Measurements from ENCODE around the gene MMP17. TPM values are rescaled to one million over a fixed set of nuclear protein-coding genes. Genes with fewer than 3 reads are reported as not detected.

Gene MMP17
- total RNA-seq, 1 donor from 2014 or later: 5.2 TPM

DNA sequence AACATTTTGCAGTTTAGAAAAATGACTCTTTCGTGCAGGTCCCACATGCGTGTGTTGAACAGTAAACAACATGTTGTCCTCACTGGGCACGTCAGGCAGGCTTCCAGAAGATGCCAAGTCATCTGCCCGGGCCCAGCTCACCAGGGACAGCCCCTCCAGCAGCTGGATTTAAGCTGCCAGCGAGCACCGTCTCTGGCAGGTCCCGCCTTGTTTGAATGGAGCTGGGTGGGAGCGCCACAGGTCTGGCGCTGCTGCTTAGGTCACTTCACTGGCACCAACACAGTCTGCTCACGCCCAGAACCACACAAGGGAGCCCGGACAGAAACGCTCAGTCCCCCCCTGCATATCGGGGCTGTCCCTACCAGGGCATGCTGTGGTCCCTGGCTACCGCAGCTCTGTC lies 33.1 kb upstream of the MMP17 start:
- H3K4me3 ChIP-seq: no peak overlapping the region
- peaks cover 9% of the 10 kb centered on the region for H3K4me1 ChIP-seq
- TF ChIP-seq, protein P1, sequence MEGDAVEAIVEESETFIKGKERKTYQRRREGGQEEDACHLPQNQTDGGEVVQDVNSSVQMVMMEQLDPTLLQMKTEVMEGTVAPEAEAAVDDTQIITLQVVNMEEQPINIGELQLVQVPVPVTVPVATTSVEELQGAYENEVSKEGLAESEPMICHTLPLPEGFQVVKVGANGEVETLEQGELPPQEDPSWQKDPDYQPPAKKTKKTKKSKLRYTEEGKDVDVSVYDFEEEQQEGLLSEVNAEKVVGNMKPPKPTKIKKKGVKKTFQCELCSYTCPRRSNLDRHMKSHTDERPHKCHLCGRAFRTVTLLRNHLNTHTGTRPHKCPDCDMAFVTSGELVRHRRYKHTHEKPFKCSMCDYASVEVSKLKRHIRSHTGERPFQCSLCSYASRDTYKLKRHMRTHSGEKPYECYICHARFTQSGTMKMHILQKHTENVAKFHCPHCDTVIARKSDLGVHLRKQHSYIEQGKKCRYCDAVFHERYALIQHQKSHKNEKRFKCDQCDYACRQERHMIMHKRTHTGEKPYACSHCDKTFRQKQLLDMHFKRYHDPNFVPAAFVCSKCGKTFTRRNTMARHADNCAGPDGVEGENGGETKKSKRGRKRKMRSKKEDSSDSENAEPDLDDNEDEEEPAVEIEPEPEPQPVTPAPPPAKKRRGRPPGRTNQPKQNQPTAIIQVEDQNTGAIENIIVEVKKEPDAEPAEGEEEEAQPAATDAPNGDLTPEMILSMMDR (IDR thresholded peaks at IDR 0.05): no peak
- TF ChIP-seq POLR2AphosphoS5 (IDR thresholded peaks at IDR 0.05; ENCODE audit: insufficient read depth in 1 of 2, low read depth in 1 of 2) (no peak), POLR2A (IDR thresholded peaks at IDR 0.05) (no peak)
- H3K27ac ChIP-seq: no peak overlapping the region
- H3K9me3 ChIP-seq: no peaks in the 10 kb centered on the region
- intact Hi-C loops (cut with DNase I): no loop called here
- DNase-seq (ENCODE audit: extremely low spot score in 2 of 2): no peak
- H3K27me3 ChIP-seq: no peaks in the 10 kb centered on the region
- peaks cover 0 to 49% of the 10 kb centered on the region in 2 donors for H3K36me3 ChIP-seq

DNA sequence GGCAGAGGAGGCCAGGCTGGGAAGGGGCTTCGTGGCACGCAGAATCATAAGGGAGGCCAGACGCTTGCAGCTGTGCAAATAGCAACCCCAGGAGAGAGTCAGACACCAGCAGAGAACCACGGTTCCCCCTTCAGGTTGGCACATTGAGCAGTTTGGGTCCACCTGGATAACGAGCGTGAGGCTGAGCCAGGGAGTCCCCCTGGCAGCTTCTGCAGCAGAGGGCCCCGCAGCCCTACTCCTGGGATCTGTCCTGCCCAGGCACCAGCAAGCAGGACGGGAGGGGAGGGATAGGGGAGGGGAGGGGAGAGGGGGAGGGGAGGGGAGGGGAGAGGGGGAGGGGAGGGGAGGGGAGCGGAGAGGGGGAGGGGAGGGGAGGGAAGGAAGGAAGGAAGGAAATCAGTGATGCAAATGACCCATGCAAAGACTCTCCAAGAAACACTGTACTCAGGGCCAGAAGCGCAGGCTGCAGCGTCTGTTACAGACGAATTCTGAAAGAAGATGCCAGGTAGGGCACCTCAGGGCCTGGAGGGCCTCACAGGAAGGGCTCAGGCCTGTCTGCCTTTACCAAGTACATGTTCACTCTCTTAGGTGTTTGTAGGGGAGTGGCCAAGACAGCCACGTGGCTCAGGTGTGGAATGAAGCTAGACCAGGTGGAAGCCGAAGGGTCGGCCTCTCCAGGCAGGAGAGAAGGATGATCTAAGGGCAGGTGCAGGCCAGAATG lies 32.3 kb upstream of the MMP17 start:
- H3K36me3 ChIP-seq: peaks cover 0 to 49% of the 10 kb centered on the region in 2 donors

DNA sequence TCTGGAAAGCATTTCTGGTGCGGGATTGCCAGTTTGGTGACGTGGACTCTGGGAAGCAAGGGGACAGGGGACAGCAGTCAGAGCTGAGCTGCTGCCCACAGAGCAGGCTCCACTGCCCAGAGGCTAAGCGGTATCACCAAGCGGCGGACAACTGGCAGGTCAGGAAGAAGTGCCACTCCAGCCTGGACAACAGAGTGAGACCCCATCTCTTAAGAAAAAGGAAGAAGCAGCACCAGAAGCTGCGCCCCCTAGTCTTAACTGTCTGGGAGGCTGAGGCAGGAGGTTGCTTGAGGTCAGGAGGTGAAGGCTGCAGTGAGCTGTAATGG lies 31.8 kb upstream of the MMP17 start:
- Histone ChIP-seq H3K9me3 (no peaks in the 10 kb centered on the region), H3K36me3 (peaks cover 0 to 44% of the 10 kb centered on the region in 2 donors), H3K4me3 (no peak overlapping the region), H3K4me1 (peaks cover 9% of the 10 kb centered on the region), H3K27ac (no peak overlapping the region), H3K27me3 (no peaks in the 10 kb centered on the region)
- DNase-seq (ENCODE audit: extremely low spot score in 2 of 2): no peak
- TF ChIP-seq POLR2A (IDR thresholded peaks at IDR 0.05) (no peak), POLR2AphosphoS5 (IDR thresholded peaks at IDR 0.05; ENCODE audit: insufficient read depth in 1 of 2, low read depth in 1 of 2) (no peak)
- TF ChIP-seq, protein P1 (IDR thresholded peaks at IDR 0.05): no peak
- intact Hi-C loops (cut with DNase I): no loop called here

More for the DNA sequence above, 32.3 kb upstream of the MMP17 start:
- intact Hi-C loops (cut with DNase I): no loop called here
- no peak for TF ChIP-seq POLR2AphosphoS5 (IDR thresholded peaks at IDR 0.05; ENCODE audit: insufficient read depth in 1 of 2, low read depth in 1 of 2)
- TF ChIP-seq, protein P1 (IDR thresholded peaks at IDR 0.05): no peak
- no peak for TF ChIP-seq POLR2A (IDR thresholded peaks at IDR 0.05)
- Histone ChIP-seq H3K4me1 (peaks cover 9% of the 10 kb centered on the region), H3K9me3 (no peaks in the 10 kb centered on the region), H3K27me3 (no peaks in the 10 kb centered on the region), H3K27ac (no peak overlapping the region), H3K4me3 (no peak overlapping the region)
- DNase-seq (ENCODE audit: extremely low spot score in 2 of 2): no peak

DNA sequence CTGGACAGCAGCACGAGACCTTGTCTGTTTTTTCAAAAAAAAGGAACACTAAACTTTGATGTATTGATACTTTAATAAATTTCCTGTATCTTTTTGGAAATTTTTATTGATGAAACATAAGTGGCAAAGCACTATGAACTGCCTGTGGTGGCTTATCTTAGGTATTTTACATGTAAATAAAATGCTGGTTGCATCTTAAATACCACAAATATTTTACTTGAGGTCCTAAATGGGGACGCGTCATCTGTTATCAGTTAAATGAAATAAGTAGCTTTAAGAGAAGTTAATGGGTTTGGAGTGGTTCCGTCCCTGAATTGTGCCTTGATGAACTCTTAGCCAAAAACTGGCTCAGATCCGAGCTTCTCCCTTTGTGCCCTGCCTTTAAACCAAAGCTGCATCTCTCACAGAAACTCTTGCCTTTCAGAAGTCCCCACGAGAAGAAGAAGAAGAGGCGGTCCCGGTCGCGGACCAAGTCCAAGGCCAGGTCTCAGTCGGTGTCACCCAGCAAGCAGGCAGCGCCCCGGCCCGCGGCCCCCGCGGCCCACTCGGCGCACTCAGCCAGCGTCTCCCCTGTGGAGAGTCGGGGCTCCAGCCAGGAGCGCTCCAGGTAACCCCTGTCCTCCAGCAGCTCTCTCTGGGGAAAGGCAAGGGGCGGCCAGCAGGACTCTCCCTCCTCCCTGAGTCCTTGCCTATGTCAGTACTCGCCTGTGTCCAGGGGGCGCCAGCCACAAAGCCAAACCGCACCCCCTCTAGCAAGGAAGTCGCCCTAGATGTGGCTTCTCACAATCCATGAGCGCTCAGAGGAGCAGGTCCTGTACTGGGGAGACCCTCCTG lies 31.2 kb upstream of the MMP17 start:
- Histone ChIP-seq H3K36me3 (peaks cover 0 to 38% of the 10 kb centered on the region in 2 donors), H3K4me1 (peaks cover 9% of the 10 kb centered on the region), H3K27me3 (no peaks in the 10 kb centered on the region), H3K27ac (no peak overlapping the region), H3K4me3 (no peak overlapping the region), H3K9me3 (no peaks in the 10 kb centered on the region)
- no peak for DNase-seq (ENCODE audit: extremely low spot score in 2 of 2)
- intact Hi-C loops (cut with DNase I): no loop called here
- TF ChIP-seq POLR2AphosphoS5 (IDR thresholded peaks at IDR 0.05; ENCODE audit: insufficient read depth in 1 of 2, low read depth in 1 of 2) (no peak), POLR2A (IDR thresholded peaks at IDR 0.05) (no peak)
- TF ChIP-seq, protein P1 (IDR thresholded peaks at IDR 0.05): no peak

DNA sequence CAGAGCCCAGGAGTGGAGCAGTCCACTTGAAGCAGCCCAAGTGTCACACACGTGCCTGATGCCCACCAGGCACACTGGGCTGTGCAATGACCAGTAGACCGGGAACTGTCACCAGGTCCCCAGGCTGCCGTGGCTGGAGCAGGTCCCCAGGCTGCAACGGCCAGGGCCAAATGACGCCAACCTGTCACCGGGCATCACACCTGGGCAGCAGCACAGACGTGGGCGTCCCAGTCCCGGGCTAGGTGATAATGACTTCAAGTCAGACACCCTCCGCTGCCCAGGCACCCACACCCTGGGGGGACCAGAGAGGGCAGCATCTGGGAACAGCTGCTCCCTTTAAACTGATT lies 30.6 kb upstream of the MMP17 start:
- TF ChIP-seq POLR2A (IDR thresholded peaks at IDR 0.05) (no peak), POLR2AphosphoS5 (IDR thresholded peaks at IDR 0.05; ENCODE audit: insufficient read depth in 1 of 2, low read depth in 1 of 2) (no peak)
- TF ChIP-seq, protein P1 (IDR thresholded peaks at IDR 0.05): no peak
- no peak for DNase-seq (ENCODE audit: extremely low spot score in 2 of 2)
- H3K36me3 ChIP-seq: peaks cover 0 to 37% of the 10 kb centered on the region in 2 donors
- no peaks in the 10 kb centered on the region for H3K9me3 ChIP-seq
- H3K4me3 ChIP-seq: no peak overlapping the region
- H3K27ac ChIP-seq: no peak overlapping the region
- no peaks in the 10 kb centered on the region for H3K27me3 ChIP-seq
- intact Hi-C loops (cut with DNase I): no loop called here
- H3K4me1 ChIP-seq: peaks cover 9% of the 10 kb centered on the region

Measured in vagina (tissue), 2 donors.